Measurements from ENCODE around the gene ZGPAT.

The ZGPAT gene

GRCh38 chr20:63734111-63734945 lies 26.5 kb downstream of the ZGPAT start:
- no peak for DNase-seq

DNA sequence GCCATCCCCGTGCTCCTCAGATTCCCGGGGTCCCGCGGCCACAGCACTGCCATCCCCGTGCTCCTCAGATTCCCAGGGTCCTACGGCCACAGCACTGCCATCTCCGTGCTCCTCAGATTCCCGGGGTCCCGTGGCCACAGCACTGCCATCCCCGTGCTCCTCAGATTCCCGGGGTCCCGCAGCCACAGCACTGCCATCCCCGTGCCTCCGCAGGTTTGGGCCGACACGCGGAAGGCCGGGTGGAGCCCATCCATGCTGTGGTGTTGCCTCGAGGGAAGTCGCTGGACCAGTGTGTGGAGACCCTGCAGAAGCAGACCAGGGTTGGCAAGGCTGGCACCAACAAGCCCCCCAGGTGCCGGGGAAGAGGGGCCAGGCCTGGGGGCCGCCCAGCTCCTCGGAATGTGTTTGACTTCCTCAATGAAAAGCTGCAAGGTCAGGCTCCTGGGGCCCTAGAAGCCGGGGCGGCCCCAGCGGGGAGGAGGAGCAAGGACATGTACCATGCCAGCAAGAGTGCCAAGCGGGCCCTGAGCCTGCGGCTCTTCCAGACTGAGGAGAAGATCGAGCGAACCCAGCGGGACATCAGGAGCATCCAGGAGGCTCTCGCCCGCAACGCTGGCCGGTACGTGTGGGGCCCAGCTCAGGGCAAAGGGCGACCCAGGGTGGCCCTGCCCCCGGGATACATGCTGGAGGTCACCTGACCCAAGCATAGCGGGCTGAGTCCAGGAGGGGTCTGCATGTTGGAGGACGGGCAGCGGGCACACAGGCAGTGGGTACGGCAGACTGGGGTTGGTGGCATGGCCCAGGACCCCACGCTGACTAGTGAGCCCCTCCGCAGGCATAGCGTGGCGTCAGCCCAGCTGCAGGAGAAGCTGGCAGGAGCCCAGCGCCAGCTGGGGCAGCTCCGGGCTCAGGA lies 27.4 kb downstream of the ZGPAT start:
- no peak for DNase-seq

DNA sequence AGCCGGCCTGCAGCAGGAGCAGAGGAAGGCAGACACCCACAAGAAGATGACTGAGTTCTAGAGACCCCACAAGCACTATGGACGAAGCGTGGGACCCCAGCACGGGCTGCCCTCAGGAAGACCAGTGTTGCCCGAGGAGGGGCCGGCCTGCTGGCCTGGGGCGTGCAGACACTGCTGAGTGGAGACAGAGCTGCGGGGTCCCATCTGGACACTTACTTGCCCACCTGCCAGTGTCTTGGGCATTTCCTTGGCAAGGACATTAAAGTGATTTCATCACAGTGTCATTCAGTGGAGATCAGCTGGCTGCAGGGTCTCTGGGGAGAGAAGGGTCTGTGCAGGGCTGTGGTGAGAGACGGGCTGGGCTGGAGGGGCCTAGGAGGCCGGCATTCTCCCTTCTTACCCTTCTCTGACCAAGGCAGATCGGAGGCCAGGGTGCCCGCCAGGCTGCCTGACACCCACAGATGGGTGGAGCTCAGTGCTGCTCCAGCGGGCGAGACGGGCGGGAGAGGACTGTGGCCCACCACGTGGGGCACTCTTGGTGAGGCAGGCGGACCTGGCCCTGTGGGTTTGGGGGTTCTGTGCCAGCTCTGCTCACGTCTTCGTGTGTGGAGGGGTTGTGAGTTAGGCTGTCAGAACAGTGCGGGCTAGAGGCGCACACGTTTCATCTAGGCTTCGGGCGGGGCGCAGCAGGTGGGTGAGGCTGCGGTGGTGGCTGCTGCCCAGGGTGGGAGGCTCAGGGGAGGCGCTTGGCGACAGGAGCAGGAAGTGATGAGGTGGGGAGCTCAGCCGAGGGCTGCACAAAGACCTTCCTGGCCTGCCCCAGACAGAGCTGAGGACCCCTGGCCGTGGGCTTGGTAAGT lies 28.2 kb downstream of the ZGPAT start, which contains the start of gene LIME1:
Gene LIME1 (plus strand): TSS at position 806 of the 860 bp plus-strand sequence. CDS start 886 bp downstream, outside the sequence.
- DNase-seq, result peak; percentile 59

- DNase-seq, result no peak
Measured at GRCh38 chr20:63736893-63737694, 29.3 kb downstream of the ZGPAT start.

DNA sequence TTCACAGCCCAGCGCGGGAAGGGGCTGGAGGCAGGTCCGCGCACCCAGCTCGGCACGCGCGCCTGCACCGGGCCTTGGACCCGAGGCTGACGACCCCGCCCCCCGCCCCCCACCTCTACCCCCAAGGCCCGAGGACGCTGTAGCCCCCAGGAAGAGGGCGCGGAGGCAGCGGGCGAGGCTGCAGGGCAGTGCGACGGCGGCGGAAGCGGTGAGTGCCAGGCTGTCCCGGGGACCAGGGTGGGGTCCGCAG lies 29.8 kb downstream of the ZGPAT start:
- DNase-seq, result no peak

GRCh38 chr20:63737945-63738686 lies 30.3 kb downstream of the ZGPAT start:
- peak; percentile 47 for DNase-seq

- DNase-seq, result no peak
Measured at GRCh38 chr20:63738687-63739129, 30.9 kb downstream of the ZGPAT start.

DNA sequence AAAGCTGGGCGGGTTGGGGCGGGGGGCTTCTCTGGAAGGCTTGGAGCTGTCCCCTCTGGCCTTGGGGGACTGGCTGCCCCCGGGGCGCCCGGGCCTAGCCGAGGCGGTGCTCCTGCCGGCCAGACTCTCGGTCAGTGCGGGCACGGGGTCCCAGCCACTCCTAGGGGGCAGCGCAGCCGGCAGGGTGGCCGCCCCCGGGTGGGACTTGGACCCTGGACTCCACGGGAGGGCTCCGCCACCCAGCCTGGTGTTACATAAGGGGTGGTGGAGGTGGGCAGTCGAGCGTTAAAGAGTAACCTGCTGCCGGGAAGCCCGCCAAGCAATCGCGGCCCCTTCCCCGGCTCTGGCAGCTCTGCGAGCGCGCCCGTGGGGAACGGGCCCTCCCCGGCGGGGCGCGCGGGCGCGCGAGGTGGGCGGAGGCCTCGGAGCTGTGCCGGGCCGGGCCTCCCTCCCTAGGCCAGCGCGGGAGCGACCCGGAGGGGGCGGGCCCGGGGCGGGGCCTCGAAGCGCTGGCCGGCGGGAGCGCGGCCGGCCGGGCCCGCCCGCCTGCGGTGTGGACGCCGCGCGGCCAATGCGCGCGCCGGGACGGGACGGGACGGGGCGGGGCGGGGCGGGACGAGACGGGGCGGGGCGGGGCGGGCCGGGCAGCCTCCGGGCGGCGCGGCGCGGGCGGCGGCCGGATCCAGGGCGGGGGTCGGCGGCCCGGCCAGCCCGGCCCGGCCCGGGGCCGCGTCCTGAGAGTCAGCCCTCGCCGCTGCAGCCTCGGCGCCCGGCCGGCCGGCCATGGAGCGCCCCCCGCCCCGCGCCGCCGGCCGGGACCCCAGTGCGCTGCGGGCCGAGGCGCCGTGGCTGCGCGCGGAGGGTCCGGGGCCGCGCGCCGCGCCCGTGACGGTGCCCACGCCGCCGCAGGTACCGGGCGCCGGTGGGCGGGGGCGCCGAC lies 31.6 kb downstream of the ZGPAT start, which contains the start of gene SLC2A4RG:
Gene SLC2A4RG (plus strand): TSS at position 647 of the 940 bp plus-strand sequence. CDS start 137 bp downstream, at position 784.
- DNase-seq, result peak; percentile 81

GRCh38 chr20:63740070-63740626 lies 32.3 kb downstream of the ZGPAT start:
- DNase-seq, result no peak

DNA sequence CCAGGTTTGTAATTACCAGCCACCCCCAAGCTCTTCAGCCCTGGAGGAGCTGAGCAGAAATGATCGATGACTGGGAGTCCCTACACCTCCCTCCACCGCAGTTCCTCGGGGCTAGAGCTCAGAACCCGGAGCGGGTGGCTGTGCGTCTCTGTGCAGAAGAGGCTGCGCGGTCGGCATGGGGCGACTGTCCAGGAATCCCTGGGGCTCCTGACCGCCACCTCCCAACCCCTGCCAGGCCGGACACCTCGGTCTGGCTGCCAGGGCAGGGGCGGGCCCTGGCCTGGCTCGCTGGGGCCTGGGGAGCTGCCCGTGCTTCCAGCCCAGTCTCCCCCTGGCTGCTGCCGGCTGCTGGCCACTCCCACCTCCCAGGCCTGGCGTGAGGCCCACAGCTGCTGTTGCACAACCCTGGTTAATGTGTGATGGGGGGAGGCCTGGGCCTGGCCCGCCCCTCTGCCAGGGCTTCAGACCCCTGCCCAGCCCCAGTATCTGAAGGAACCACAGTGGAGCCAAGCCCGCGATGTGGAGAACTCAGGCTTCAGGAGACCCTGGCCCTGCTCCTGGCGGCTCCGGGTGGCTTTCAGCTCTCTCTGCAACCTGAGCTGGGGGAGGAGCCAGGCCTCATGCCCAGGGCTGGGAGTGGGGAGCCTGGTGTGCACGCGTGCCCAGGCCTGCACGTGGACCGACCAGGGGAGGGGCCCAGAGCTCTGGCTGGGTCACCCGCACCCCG lies 33.0 kb downstream of the ZGPAT start:
- DNase-seq, result peak; percentile 90

- DNase-seq, result no peak
Measured at GRCh38 chr20:63741354-63741675, 33.5 kb downstream of the ZGPAT start.

GRCh38 chr20:63741676-63742380 lies 34.0 kb downstream of the ZGPAT start:
- DNase-seq, result no peak

- DNase-seq, result no peak
Measured at GRCh38 chr20:63742381-63743024, 34.7 kb downstream of the ZGPAT start.

DNA sequence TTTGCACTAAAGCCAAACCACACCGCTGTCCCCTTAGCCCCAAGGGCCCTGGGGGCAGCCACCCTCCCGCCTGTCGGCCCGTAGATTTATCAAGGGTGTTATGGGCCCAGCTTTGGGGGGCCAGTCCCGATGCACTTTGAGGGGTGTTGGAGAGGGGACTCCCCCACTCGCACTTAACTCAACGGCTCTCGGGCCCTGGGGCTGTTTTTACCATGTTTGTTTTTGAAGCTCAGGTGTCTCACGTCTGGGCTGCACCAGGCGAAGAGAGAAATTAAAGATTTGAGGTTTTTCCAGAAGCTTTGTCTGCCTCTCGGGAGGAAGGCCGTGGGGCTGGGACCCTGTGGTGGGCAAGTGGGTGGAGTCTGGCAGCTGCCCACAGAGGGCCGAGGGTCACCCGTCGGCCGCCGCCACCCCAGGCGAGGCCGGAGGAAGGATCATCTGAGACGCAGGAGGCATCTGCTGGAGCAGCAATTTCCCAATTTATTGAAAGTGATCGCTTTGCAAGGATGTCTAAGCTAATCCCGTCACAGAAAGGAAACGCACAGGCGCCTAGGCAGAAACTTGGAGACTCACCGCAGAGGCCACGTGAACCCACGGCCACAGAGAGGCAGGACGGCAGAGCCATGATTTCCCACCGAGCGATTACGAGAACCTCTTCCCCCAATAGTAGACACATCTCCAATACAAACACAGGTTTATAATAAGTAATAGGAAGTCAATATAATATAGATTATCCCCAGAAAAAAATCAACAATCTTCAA lies 35.6 kb downstream of the ZGPAT start:
- DNase-seq, result no peak

DNA sequence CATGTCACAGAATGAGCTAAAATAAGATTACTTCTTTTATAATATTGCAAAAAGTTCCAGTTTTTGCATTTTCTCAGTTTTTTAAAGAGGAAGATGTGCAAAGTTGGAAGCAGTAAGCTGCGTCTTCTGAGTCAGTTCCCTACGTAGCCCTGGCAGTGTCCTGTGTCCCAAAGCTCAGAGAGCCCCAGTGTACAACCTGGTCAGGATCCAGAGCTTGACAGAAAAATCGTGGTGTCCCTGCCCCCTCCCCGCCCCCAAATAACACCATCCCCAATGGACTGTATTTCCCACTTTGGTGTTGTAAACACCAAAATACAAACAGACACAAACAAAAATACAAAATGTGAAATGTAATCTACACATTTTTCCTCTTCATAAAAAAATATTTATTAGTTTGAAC lies 36.3 kb downstream of the ZGPAT start:
- DNase-seq, result no peak

GRCh38 chr20:63744574-63745423 lies 37.0 kb downstream of the ZGPAT start:
- DNase-seq, result no peak
